HCT116 (cell line): ENCODE measurements around the gene ANKRD13D. TPM values are rescaled to one million over a fixed set of nuclear protein-coding genes. Genes with fewer than 3 reads are reported as not detected.

Experiments
- CBX3 ChIP-seq: IDR thresholded peaks from 2 replicates; pipeline ENCODE4 v1.6.1; 2012; ENCODE audit warnings: low read depth
- CEBPB ChIP-seq: IDR thresholded peaks from 2 replicates; pipeline ENCODE4 v1.6.1; 2012; ENCODE audit warnings: low read depth
- EGR1 ChIP-seq: IDR thresholded peaks from 2 replicates; pipeline ENCODE4 v1.6.1; 2012; ENCODE audit warnings: low read depth
- ELF1 ChIP-seq: IDR thresholded peaks from 2 replicates; pipeline ENCODE4 v1.6.1; 2012; ENCODE audit warnings: low read depth, borderline replicate concordance
- EZH2 ChIP-seq: fragments of 200-600 bp; sonication (generic); IDR thresholded peaks from 2 replicates; pipeline ENCODE4 v1.6.1; 2017; ENCODE audit warnings: antibody characterized with exemption, mixed run types
- EZH2phosphoT487 ChIP-seq: fragments of 200-600 bp; IDR thresholded peaks from 2 replicates; pipeline ENCODE4 v1.6.1; 2018; ENCODE audit warnings: antibody characterized with exemption, borderline replicate concordance
- JUND ChIP-seq: IDR thresholded peaks from 2 replicates; pipeline ENCODE4 v1.6.1; 2012
- RAD21 ChIP-seq: IDR thresholded peaks from 2 replicates; pipeline ENCODE4 v1.6.1; 2012; ENCODE audit warnings: low read depth, mild to moderate bottlenecking
- SIN3A ChIP-seq: IDR thresholded peaks from 2 replicates; pipeline ENCODE4 v1.6.1; 2012; ENCODE audit warnings: low read depth
- SP1 ChIP-seq: IDR thresholded peaks from 2 replicates; pipeline ENCODE4 v1.6.1; 2012; ENCODE audit warnings: low read depth
- ZFX ChIP-seq: fragments of 450-650 bp; IDR thresholded peaks from 2 replicates; pipeline ENCODE4 v1.6.1; 2017
- ZNF274 ChIP-seq: fragments of 200-500 bp; sonication (Bioruptor generic); IDR thresholded peaks from 2 replicates; pipeline ENCODE4 v1.6.1; 2014; ENCODE audit warnings: mild to moderate bottlenecking, low read depth, low read length, inconsistent platforms
- total RNA-seq: library from RNA; stranded (reverse); gene quantifications from one replicate; pipeline ENCODE4 v1.2.1, GENCODE V29; 2021; ENCODE audit not compliant: unreplicated experiment
- TF ChIP-seq, protein P1 (sequence below): IDR thresholded peaks from 2 replicates; pipeline ENCODE4 v1.6.1; 2012
- TF ChIP-seq, protein P2 (sequence below): IDR thresholded peaks from 2 replicates; pipeline ENCODE4 v1.6.1; 2011; ENCODE audit warnings: mild to moderate bottlenecking, low read length, moderate library complexity; ENCODE audit not compliant: insufficient replicate concordance; ENCODE audit errors: extremely low read depth
- TF ChIP-seq, protein P3 (sequence below): IDR thresholded peaks from 2 replicates; pipeline ENCODE4 v1.6.1; 2012

ANKRD13D gene
- total RNA-seq, 1 experiment from 2014 or later: 61.1 TPM

DNA sequence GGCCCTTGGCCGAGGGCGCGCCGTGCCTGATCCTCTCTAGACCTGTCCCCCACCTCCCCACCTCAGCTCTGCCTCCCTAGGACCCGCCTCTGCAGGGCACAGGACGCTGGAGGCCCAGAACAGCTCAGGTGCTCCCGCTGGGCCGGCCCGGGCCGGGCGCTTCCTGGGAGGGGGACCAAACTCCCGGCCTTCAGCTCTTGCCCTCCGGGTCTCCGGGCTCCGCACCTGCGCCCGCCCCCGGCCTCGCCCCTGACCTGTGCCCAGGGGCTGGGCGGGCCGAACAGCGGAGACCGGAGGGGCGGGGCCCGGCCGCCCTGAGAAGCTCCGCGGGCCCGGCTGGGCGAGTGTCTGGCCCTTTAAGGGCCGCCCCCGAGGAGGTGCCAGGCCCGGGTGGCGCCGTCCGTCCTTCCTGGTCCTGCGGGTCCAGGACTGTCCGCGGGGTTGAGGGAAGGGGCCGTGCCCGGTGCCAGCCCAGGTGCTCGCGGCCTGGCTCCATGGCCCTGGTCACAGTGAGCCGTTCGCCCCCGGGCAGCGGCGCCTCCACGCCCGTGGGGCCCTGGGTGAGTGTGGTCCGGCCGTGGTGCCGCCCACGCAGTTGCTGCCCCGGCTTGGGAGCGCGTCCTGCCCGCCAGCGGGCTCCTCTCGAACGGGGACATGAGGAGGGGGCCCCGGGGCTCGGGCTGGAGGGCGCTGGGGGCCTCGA, 14.2 kb downstream of the ANKRD13D start, which contains the start of gene SSH3 (continued):
- TF ChIP-seq, protein P1, sequence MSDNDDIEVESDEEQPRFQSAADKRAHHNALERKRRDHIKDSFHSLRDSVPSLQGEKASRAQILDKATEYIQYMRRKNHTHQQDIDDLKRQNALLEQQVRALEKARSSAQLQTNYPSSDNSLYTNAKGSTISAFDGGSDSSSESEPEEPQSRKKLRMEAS: peak; percentile 81
- TF ChIP-seq EGR1: peak; percentile 97
- no peak for TF ChIP-seq EZH2
- no peak for TF ChIP-seq EZH2phosphoT487
- TF ChIP-seq JUND: no peak
- no peak; the same call in 1 of the 2 replicates for TF ChIP-seq ELF1
- TF ChIP-seq, protein P2, sequence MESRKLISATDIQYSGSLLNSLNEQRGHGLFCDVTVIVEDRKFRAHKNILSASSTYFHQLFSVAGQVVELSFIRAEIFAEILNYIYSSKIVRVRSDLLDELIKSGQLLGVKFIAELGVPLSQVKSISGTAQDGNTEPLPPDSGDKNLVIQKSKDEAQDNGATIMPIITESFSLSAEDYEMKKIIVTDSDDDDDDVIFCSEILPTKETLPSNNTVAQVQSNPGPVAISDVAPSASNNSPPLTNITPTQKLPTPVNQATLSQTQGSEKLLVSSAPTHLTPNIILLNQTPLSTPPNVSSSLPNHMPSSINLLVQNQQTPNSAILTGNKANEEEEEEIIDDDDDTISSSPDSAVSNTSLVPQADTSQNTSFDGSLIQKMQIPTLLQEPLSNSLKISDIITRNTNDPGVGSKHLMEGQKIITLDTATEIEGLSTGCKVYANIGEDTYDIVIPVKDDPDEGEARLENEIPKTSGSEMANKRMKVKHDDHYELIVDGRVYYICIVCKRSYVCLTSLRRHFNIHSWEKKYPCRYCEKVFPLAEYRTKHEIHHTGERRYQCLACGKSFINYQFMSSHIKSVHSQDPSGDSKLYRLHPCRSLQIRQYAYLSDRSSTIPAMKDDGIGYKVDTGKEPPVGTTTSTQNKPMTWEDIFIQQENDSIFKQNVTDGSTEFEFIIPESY: no peak
- TF ChIP-seq SP1: peak; percentile 74
- TF ChIP-seq CBX3: no peak
- TF ChIP-seq RAD21: no peak
- no peak for TF ChIP-seq CEBPB
- TF ChIP-seq, protein P3, sequence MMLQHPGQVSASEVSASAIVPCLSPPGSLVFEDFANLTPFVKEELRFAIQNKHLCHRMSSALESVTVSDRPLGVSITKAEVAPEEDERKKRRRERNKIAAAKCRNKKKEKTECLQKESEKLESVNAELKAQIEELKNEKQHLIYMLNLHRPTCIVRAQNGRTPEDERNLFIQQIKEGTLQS: no peak
- TF ChIP-seq ZFX: peak; percentile 75; the same call in 1 of the 2 replicates
- TF ChIP-seq SIN3A: peak; percentile 67; the same call in 1 of the 2 replicates
- TF ChIP-seq ZNF274: no peak
